ENCODE data around the gene DHX35.

DNA sequence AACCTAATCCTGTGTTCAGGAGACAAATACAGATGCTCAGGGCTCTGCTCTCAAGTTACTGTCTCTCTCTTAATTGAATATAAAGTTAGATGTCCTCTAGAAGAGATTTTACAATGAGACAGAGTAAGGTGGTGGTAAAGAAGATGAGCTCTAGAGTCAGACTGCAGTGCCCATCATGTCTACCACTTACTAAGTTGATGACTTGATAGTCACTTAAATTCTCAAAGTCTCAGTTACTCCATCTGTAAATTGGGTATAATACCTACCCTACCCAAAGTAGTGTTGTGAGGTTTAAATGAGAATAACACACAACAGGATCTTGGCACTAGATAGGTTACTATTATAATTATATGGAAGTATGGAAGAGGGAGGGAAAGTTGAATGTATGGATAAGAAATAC, 1.6 kb downstream of the DHX35 start:
- TF ChIP-seq, protein P1, sequence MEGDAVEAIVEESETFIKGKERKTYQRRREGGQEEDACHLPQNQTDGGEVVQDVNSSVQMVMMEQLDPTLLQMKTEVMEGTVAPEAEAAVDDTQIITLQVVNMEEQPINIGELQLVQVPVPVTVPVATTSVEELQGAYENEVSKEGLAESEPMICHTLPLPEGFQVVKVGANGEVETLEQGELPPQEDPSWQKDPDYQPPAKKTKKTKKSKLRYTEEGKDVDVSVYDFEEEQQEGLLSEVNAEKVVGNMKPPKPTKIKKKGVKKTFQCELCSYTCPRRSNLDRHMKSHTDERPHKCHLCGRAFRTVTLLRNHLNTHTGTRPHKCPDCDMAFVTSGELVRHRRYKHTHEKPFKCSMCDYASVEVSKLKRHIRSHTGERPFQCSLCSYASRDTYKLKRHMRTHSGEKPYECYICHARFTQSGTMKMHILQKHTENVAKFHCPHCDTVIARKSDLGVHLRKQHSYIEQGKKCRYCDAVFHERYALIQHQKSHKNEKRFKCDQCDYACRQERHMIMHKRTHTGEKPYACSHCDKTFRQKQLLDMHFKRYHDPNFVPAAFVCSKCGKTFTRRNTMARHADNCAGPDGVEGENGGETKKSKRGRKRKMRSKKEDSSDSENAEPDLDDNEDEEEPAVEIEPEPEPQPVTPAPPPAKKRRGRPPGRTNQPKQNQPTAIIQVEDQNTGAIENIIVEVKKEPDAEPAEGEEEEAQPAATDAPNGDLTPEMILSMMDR (conservative IDR thresholded peaks at IDR 0.05; ENCODE audit: low read length) = no peak
- TF ChIP-seq EZH2phosphoT487 (IDR thresholded peaks at IDR 0.05; ENCODE audit: borderline replicate concordance) = no peak

All from Loucy (cell line).